ENCODE results near the gene NR3C1.

Gene NR3C1

DNA sequence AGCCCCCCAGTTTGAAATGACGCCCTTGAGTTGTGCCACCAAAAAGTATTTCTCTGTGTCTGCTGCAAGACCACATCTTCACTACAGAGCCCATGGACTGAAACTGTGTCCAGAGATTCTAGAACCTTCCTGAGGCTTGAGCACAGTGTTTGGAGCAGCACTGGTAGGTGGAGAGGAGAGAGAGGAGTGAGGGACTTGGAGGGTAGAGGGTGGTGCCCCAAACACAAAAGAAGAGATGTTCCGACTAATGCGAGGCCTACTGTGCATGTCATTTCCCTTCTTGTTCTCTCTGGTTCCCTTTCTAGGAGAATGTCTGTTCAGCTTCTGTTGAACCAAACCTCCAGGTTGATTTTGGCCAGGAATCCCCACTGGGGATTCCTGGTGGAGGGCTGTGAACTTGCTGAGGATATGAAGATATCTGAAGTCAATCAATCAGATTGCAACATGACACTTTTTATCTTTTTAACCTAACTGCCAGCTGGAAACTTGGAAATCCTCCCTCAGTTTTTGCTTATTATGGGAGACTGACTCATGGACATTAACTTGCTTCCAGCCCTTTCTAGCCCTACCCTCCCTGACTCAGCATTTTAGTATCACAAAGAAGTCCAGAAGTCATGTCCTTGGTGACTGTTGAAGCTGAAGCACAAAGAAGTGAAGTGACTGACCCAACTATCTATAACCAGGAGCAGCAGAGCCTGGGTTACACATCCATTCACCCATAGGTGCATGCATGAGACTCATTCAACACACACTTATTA lies 154.5 kb downstream of the NR3C1 start:
- TF ChIP-seq, protein P1, sequence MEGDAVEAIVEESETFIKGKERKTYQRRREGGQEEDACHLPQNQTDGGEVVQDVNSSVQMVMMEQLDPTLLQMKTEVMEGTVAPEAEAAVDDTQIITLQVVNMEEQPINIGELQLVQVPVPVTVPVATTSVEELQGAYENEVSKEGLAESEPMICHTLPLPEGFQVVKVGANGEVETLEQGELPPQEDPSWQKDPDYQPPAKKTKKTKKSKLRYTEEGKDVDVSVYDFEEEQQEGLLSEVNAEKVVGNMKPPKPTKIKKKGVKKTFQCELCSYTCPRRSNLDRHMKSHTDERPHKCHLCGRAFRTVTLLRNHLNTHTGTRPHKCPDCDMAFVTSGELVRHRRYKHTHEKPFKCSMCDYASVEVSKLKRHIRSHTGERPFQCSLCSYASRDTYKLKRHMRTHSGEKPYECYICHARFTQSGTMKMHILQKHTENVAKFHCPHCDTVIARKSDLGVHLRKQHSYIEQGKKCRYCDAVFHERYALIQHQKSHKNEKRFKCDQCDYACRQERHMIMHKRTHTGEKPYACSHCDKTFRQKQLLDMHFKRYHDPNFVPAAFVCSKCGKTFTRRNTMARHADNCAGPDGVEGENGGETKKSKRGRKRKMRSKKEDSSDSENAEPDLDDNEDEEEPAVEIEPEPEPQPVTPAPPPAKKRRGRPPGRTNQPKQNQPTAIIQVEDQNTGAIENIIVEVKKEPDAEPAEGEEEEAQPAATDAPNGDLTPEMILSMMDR (IDR thresholded peaks at IDR 0.05; ENCODE audit: unreplicated experiment in 3 of 3): no peak
- Mint-ChIP-seq H3K36me3 (ENCODE audit: low read depth) (no peaks in the 10 kb centered on the region), H3K4me1 (peaks cover 9% of the 10 kb centered on the region), H3K4me3 (no peak overlapping the region), H3K9me3 (peaks cover 5% of the 10 kb centered on the region), H3K27ac (no peak overlapping the region), H3K27me3 (ENCODE audit: low read depth) (peaks cover 3% of the 10 kb centered on the region)

DNA sequence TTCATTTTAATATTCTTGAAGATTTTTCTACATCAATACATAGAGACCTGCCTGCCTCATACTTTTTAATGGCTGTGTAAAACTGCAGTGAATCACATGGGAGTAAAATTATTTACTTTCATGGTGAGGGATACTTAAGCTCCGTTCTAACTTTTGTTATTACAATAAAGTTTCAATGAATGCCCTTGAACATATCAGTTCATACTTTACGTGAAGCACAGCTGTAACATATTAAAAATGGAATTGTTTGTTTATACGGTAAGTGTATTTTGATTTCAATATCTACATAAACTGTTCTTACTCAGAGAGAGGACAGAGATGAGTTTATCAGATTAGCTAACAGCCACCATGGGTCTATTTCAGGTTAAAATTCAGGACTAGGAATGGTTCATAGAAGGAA lies 155.1 kb downstream of the NR3C1 start:
- TF ChIP-seq, protein P1 (IDR thresholded peaks at IDR 0.05; ENCODE audit: unreplicated experiment in 3 of 3): no peak
- Mint-ChIP-seq H3K36me3 (ENCODE audit: low read depth) (no peaks in the 10 kb centered on the region), H3K4me3 (no peak overlapping the region), H3K9me3 (peaks cover 4% of the 10 kb centered on the region), H3K4me1 (peaks cover 14% of the 10 kb centered on the region), H3K27ac (no peak overlapping the region), H3K27me3 (ENCODE audit: low read depth) (peaks cover 3% of the 10 kb centered on the region)

DNA sequence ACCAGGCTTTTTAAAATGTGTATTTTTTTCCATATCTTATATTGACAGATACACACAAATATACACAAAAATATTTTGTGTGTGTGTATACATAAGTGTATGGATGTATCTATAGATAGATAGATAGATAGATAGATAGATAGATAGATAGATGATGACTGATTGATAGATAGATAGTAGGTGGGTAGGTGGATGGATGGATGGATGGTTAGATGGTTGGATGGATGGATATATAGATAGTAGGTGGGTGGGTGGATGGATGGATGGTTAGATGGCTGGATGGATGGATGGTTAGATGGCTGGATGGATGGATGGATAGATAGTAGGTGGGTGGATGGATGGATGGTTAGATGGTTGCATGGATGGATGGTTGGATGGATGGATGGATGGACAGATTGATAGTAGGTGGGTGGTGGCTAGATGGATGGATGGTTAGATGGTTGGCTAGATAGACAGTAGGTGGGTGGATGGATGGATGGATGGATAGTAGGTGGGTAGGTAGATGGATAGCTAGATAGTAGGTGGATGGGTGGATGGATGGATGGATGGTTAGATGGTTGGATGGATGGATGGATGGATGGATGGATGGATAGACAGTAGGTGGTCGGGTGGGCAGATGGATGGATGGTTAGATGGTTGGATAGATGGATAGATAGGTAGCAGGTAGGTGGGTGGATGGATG lies 156.2 kb downstream of the NR3C1 start:
- no peak overlapping the region for H3K27ac Mint-ChIP-seq
- no peaks in the 10 kb centered on the region for H3K36me3 Mint-ChIP-seq (ENCODE audit: low read depth)
- H3K9me3 Mint-ChIP-seq: peaks cover 3% of the 10 kb centered on the region
- peaks cover 3% of the 10 kb centered on the region for H3K27me3 Mint-ChIP-seq (ENCODE audit: low read depth)
- TF ChIP-seq, protein P1 (IDR thresholded peaks at IDR 0.05; ENCODE audit: unreplicated experiment in 3 of 3): no peak
- H3K4me1 Mint-ChIP-seq: peaks cover 14% of the 10 kb centered on the region
- no peak overlapping the region for H3K4me3 Mint-ChIP-seq

DNA sequence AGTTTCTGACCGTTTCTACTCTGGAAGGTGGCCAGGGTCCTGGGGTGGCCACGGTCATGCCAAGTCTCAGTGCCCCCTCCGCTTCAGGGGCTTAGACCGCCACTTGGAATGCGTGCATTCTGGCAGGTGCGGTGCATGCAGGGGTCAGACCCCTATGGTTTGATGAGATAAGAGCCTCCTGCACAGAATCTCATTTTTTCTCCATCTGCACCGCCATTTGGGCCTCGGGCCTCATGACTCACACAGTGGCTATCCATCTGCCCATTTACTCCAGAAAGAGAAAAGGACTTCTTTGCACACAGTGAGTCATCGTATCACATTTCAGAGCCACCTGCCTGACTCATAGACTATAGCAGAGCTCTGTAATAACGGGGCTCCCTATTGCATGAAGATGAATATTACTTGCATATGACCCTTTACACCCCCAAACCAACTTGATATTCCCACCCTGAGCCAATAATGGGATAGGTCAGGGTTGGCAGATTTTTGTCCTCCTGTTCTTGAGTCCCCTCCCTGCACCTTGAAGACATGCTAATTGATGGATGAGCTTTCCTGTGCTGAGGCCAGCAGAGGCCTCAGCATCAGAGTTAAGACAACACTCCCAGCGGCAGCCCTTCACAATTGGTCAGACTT lies 157.4 kb downstream of the NR3C1 start:
- TF ChIP-seq, protein P1 (IDR thresholded peaks at IDR 0.05; ENCODE audit: unreplicated experiment in 3 of 3): no peak
- Mint-ChIP-seq H3K9me3 (peaks cover 3% of the 10 kb centered on the region), H3K27me3 (ENCODE audit: low read depth) (peaks cover 3% of the 10 kb centered on the region), H3K4me3 (no peak overlapping the region), H3K27ac (no peak overlapping the region), H3K36me3 (ENCODE audit: low read depth) (no peaks in the 10 kb centered on the region), H3K4me1 (peaks cover 14% of the 10 kb centered on the region)

DNA sequence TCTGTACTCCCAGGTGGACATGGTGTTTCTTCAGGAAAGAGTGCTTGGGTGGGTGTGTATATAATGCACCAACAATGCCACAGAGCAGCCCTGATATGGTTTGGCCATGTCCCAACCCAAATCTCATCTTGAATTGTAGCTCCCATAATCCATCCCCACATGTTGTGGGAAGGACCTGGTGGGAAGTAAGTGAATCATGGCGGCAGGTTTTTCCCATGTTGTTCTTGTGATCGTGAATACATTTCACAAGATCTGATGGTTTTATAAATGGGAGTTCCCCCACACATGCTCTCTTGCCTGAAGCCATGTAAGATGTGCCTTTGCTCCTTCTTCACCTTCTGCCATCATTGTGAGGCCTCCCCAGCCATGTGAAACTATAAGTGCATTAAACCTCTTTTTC lies 158.5 kb downstream of the NR3C1 start:
- peaks cover 3% of the 10 kb centered on the region for H3K9me3 Mint-ChIP-seq
- TF ChIP-seq, protein P1 (IDR thresholded peaks at IDR 0.05; ENCODE audit: unreplicated experiment in 3 of 3): no peak

More for the DNA sequence above, 158.5 kb downstream of the NR3C1 start:
- Mint-ChIP-seq H3K27ac (no peak overlapping the region), H3K36me3 (ENCODE audit: low read depth) (no peaks in the 10 kb centered on the region), H3K27me3 (ENCODE audit: low read depth) (peaks cover 3% of the 10 kb centered on the region), H3K4me3 (no peak overlapping the region), H3K4me1 (peaks cover 14% of the 10 kb centered on the region)
